Epithelial cell of proximal tubule (primary cell): Measurements from ENCODE around the gene EGR2. TPM values are rescaled to one million over a fixed set of nuclear protein-coding genes. Genes with fewer than 3 reads are reported as not detected.
A peak's percentile ranks its signal among the peaks of the same experiment; 100 is the strongest.

ENCODE experiments used
- DNase-seq: peaks from one replicate; pipeline ENCODE4 v3.0.0-alpha.2; 2011; ENCODE audit warnings: low read depth
- H3K4me3 ChIP-seq: 2 replicates; pipeline ENCODE4 v1.5.1; 2011; ENCODE audit warnings: low read depth, mild to moderate bottlenecking, low read length
- total RNA-seq: library from RNA; depleted of rRNA; stranded (reverse); fragments of >200 nt; gene quantifications from 2 replicates; pipeline ENCODE4 v1.2.3, GENCODE V29; 2015
- TF ChIP-seq, protein P1 (sequence below): conservative IDR thresholded peaks from 2 replicates; pipeline ENCODE4 v1.5.1; 2012; ENCODE audit warnings: low read depth, mild to moderate bottlenecking, low read length

Gene EGR2
- total RNA-seq, result 0.06 TPM in 1 of 2 replicates, not detected in the other

DNA sequence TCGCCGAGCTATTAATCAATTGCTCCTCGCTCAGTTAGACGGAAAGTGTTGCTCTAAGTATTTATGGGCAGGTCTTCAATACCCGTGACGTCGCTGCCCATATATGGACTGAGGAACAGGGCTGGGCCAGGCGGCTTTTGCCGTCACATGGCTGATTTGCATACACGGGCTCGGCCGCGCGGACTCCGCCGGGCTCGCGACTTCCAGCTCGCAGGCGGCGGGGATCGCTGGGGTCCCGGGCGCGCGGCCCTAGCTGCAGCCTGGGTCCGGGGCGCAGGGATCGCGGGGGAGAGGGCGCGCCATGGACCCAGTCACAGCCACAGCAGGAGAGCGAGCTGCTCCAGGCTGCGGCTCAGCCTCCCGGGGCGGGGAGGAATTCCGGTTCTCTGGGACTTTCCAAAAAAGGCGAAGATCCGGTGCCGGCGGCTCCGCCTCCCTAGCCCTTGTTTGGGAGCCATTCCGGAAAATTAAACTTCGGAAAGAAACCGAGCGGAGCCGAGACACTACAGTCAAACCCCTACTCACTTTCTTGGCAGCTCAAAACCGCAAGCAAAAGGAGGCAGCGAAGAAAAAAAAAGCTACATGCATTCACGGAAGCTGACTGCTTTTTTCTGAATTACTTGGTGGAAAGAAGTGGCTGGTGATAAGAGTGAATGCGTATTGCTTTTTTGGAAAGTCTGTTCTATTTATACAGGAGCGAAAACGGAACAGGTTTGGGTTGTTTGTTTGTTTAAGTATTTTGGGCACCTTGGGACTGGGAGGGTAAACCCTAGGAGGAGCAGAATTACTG lies at the start of gene EGR2:
EGR2 (minus strand) TSS at position 36 of the 790 bp plus-strand sequence. CDS start 337 bp downstream, outside the sequence.
- H3K4me3 ChIP-seq, result peak within 1 kb of the TSS; percentile 63
- TF ChIP-seq, protein P1, sequence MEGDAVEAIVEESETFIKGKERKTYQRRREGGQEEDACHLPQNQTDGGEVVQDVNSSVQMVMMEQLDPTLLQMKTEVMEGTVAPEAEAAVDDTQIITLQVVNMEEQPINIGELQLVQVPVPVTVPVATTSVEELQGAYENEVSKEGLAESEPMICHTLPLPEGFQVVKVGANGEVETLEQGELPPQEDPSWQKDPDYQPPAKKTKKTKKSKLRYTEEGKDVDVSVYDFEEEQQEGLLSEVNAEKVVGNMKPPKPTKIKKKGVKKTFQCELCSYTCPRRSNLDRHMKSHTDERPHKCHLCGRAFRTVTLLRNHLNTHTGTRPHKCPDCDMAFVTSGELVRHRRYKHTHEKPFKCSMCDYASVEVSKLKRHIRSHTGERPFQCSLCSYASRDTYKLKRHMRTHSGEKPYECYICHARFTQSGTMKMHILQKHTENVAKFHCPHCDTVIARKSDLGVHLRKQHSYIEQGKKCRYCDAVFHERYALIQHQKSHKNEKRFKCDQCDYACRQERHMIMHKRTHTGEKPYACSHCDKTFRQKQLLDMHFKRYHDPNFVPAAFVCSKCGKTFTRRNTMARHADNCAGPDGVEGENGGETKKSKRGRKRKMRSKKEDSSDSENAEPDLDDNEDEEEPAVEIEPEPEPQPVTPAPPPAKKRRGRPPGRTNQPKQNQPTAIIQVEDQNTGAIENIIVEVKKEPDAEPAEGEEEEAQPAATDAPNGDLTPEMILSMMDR, result no peak
- peak; percentile 91 for DNase-seq

DNA sequence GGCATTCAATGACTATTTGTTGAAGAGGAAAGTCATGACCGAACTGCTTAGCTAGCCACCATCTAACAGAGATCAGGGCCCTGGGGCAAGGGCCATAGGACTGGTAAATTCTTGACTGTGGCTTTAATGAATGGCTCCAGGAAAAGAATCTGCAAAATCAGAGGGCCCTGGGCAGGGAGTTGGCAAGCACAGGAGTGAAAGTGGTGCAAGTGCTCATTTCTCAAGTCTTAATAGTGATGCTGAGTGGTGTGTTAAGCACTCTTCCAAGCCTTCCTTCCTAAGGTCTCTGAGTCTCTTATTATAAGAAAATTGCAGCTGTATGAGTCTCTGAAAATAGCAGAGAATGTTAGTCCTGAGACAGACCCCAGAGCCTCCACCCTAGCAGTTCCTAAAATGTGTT lies 46.3 kb upstream of the EGR2 start:
- H3K4me3 ChIP-seq, result no peak overlapping the region
- DNase-seq, result no peak
- TF ChIP-seq, protein P1, result no peak

DNA sequence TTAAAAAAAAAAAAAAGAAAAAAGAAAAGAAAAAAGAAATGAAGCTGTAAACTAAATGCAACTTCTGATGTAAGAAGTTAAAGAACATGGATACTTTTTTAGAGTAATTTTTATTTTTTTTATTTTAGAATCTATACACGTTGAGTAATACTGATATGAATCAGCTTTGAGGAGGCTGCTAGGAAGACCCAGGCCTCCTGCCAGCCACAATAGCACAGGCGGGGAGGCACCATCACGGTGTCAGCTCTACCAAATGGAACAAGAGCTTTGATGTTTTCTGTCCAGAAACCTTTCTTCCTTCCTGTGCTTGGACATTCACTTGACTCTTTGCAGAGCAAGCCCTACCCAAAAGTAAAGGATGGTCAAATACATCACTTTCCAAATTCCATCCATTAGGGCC lies 45.3 kb upstream of the EGR2 start:
- TF ChIP-seq, protein P1, result no peak
- no peak overlapping the region for H3K4me3 ChIP-seq
- DNase-seq, result no peak

DNA sequence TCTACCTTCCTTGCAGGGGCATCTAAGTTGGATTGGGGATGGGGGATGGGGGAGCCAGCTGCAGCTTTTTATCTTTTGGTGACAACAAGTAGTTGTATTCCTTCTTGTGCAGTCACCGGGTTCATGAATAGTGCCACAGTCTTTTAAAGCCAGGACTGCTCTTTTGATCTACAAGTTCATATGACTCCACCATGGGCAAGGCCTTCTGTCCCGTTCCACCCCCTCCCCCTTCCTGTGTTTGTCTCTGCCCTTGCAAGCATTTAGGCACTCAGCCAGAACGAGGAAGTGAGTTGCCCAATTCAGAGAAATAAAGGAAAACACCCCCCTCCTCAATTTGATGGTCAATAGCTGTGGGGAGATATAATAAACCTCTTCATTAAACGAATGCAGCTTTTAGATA lies 44.8 kb upstream of the EGR2 start:
- no peak overlapping the region for H3K4me3 ChIP-seq
- no peak for DNase-seq
- TF ChIP-seq, protein P1, result no peak

DNA sequence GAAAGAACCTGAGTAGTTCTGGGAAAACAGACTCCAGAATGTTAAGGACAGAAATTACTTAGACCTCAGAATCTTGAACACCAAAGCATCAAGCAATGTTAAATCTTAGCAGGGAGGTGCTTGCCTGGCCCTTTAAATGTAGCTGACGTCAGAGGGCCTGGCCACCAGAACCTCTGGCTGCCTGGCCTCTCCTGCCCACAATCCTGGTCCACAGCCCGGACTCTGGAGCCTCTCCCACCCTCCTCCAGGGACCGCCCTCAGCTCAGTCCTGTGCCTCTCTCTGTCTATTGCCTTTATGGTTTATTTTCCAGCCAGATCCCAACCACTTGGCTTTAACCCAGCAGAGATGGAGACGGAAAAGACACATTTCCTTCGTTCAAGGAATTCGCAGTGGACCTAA lies 42.2 kb upstream of the EGR2 start:
- no peak for DNase-seq
- TF ChIP-seq, protein P1, result no peak
- no peak overlapping the region for H3K4me3 ChIP-seq

DNA sequence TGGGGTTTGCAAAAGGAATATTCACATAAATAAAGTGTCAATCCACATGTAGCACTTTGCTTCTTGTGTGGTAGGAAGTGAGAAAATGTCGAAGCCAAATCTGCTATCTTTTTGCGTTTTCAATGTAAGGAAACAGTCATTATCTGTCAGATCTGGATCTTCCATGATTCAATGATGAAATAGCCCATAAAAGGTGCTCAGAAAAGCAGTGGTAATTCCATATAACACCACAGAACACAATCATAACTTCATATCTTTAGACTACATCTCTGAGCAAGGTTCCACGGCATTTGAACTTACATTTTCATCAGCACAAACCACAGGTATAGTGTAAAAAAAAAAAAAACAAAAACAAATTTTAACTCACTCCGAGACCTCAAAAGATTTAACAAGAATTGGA lies 39.9 kb upstream of the EGR2 start:
- no peak overlapping the region for H3K4me3 ChIP-seq
- TF ChIP-seq, protein P1, result no peak
- no peak for DNase-seq

DNA sequence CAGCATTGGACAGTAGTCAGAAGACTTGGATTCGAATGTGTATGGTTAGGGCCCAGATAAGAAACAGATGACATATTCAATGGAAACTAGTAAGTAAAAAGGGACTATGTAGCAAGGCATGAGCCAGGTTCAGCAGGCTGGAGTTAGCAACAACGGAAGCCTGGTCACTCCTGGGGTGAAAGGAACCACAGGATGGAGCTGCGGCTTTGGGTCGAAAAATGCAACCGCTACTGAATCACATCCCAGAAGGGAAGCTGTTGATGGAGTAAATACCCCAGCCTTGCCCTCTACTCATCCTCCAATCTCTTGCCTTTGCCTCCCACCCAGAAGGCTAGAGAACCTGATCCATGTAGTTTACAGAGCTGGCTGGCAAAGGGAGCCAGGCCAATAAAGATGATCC lies 37.5 kb upstream of the EGR2 start:
- TF ChIP-seq, protein P1, result no peak
- H3K4me3 ChIP-seq, result no peak overlapping the region
- no peak for DNase-seq
